Measurements from ENCODE around the gene SHROOM2.
"Not testable (repeated sequence)": the region's sequence is repeated elsewhere in the genome, so short reads cannot be mapped to it uniquely, and the experiment has no call there.

The SHROOM2 gene

GRCh38 chrX:9784332-9784731, 1.9 kb upstream of the SHROOM2 start:
- no peak for DNase-seq

- no peak for DNase-seq
These were observed 830 bp upstream of the SHROOM2 start for GRCh38 chrX:9785254-9785943.

GRCh38 chrX:9786798-9787635, 788 bp downstream of the SHROOM2 start:
- DNase-seq, result no peak

- no peak for DNase-seq
These were observed 2.7 kb downstream of the SHROOM2 start for GRCh38 chrX:9788911-9789310.

- DNase-seq, result no peak
These were observed 3.3 kb downstream of the SHROOM2 start for GRCh38 chrX:9789555-9789954.

- no peak for DNase-seq
These were observed 4.6 kb downstream of the SHROOM2 start for GRCh38 chrX:9790866-9791265.

GRCh38 chrX:9794495-9794894, 8.3 kb downstream of the SHROOM2 start:
- DNase-seq, result no peak

GRCh38 chrX:9797384-9798360, 11.4 kb downstream of the SHROOM2 start:
- no peak for DNase-seq

- no peak for DNase-seq
These were observed 16.5 kb downstream of the SHROOM2 start for GRCh38 chrX:9802737-9803136.

- no peak for DNase-seq
These were observed 18.2 kb downstream of the SHROOM2 start for GRCh38 chrX:9804444-9804843.

- no peak for DNase-seq
These were observed 19.7 kb downstream of the SHROOM2 start for GRCh38 chrX:9805956-9806355.

GRCh38 chrX:9807355-9808182, 21.3 kb downstream of the SHROOM2 start:
- no peak for DNase-seq

- DNase-seq, result not testable (repeated sequence)
These were observed 23.6 kb downstream of the SHROOM2 start for GRCh38 chrX:9809876-9810275.

GRCh38 chrX:9811086-9811485, 24.9 kb downstream of the SHROOM2 start:
- not testable (repeated sequence) for DNase-seq

GRCh38 chrX:9816084-9816700, 30.0 kb downstream of the SHROOM2 start:
- DNase-seq, result no peak

- no peak for DNase-seq
These were observed 35.3 kb downstream of the SHROOM2 start for GRCh38 chrX:9821572-9821971.

GRCh38 chrX:9824554-9824953, 38.3 kb downstream of the SHROOM2 start:
- DNase-seq, result no peak

- DNase-seq, result no peak
These were observed 39.0 kb downstream of the SHROOM2 start for GRCh38 chrX:9825129-9825790.

- no peak for DNase-seq
These were observed 39.7 kb downstream of the SHROOM2 start for GRCh38 chrX:9825966-9826365.

- no peak for DNase-seq
These were observed 43.4 kb downstream of the SHROOM2 start for GRCh38 chrX:9829308-9830267.
